Measurements from ENCODE around the gene GADL1.

The GADL1 gene

DNA sequence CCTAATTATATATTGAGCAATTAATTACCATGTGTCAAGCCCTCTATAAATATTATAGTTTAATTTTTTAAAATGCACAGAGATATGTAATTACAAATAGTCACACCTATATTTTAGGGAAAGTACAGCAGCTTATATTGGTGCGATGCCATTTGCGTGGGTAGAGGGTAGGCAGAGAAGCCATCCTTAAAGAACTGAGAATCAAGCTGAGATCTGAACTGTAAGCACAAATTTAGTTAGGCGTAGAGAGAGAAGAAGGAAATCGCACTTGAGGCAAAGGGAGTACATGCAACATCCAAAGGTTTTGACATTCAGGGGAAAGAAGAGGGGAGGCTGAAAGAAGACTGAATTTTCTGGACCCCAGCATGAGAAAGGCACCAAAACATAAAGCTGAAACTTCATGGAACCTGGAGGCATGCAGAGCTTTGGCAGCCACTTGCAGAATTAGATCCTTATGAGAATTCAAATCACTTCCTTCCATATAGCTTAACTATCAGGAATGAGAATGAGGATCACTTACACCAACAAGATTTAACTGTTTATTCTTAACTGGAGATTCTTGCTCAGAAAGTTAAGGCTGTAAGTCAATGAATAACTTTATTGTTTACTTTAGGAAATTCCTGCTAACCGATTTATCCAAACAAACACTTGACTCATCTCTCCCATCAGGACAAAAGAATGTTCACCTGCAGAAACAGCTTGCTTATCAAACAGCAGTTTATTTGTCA, 173.7 kb downstream of the GADL1 start:
- H3K9me3 Mint-ChIP-seq, result peaks cover 14% of the 10 kb centered on the region
- no peaks in the 10 kb centered on the region for H3K36me3 Mint-ChIP-seq (ENCODE audit: low read depth)
- DNase-seq (no peak), ATAC-seq (no peak)
- H3K4me3 Mint-ChIP-seq, result no peak overlapping the region
- no peak overlapping the region for H3K27ac Mint-ChIP-seq
- peaks cover 4% of the 10 kb centered on the region for H3K4me1 Mint-ChIP-seq
- H3K27me3 Mint-ChIP-seq, result no peaks in the 10 kb centered on the region

DNA sequence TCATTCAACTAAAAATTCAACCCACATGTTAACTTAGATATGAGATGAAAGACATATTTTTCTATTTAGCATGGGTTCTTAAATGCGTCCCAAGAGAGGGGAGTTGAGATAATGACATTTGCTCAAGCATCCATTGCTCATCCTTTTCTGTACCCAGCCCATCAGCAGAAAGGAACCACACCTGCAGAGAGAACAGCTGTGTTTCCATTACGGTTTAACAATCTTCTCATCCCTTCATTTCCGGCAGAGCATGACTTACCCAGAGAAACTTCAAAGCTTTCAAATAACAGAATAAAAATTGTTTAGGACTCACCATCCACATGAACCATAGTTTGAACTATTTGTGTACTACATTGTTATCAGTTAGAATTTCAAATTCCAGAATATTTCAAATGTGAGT, 174.9 kb downstream of the GADL1 start:
- Mint-ChIP-seq H3K36me3 (ENCODE audit: low read depth) (no peaks in the 10 kb centered on the region), H3K27ac (no peak overlapping the region), H3K4me1 (no peaks in the 10 kb centered on the region), H3K9me3 (peaks cover 3% of the 10 kb centered on the region), H3K4me3 (no peak overlapping the region), H3K27me3 (no peaks in the 10 kb centered on the region)
- no peak for ATAC-seq
- no peak for DNase-seq

DNA sequence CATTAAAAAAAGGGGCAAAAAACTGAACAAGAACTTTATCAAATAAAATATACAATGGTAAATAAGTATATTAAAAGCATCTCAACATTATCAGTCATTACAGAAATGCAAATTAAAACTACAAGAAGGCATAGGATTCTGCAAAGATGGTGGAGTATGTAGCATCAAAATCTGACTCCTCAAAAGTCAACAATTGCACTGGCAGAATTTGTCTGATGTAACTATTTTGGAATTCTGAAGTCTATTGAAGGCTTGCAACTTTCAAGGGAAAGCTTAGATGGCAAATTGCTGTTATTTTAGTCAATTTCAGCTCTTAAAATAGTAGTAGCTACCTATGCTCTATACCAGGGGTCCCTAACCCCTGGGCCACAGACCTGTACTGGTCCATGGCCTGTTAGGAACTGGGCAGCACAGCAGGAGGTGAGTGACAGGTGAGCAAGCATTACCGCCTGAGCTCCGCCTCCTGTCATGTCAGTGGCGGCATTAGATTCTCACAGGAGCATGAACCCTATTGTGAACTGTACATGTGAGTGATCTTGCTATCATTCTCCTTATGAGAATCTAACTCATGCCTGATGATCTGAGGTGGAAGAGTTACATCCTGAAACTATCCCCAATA, 180.5 kb downstream of the GADL1 start:
- Mint-ChIP-seq H3K9me3 (no peaks in the 10 kb centered on the region), H3K4me3 (no peak overlapping the region), H3K4me1 (peaks cover 8% of the 10 kb centered on the region), H3K27me3 (no peaks in the 10 kb centered on the region), H3K27ac (no peak overlapping the region), H3K36me3 (ENCODE audit: low read depth) (no peaks in the 10 kb centered on the region)
- ATAC-seq (no peak), DNase-seq (no peak)

- Mint-ChIP-seq H3K4me1 (peaks cover 15% of the 10 kb centered on the region), H3K27ac (no peak overlapping the region), H3K27me3 (no peaks in the 10 kb centered on the region), H3K36me3 (ENCODE audit: low read depth) (no peaks in the 10 kb centered on the region), H3K4me3 (no peak overlapping the region), H3K9me3 (no peaks in the 10 kb centered on the region)
- ATAC-seq (no peak), DNase-seq (no peak)
Measured at GRCh38 chr3:30712991-30713390, 181.5 kb downstream of the GADL1 start.

- H3K4me3 Mint-ChIP-seq, result no peak overlapping the region
Measured at GRCh38 chr3:30711867-30712266, 182.6 kb downstream of the GADL1 start.

DNA sequence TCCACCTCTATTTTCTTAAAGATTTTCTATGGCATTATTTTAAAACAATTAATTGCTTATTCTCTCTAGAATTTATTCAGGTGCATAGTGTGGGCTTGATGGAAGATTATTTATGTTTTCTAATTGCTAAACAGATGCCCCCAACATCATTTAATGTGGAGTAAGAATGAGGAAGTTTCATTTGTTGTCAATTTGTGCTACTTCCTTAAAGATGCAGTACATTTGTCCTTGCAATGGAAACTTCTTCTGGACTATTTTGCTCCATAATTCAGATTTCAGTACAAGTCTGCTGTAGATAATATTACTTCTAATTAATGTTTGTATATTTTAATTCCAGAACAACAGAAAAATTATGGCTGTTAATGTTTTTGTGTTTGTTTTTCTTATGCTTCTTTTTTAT, 183.3 kb downstream of the GADL1 start:
- H3K9me3 Mint-ChIP-seq, result peaks cover 7% of the 10 kb centered on the region
- H3K27me3 Mint-ChIP-seq, result no peaks in the 10 kb centered on the region
- H3K36me3 Mint-ChIP-seq (ENCODE audit: low read depth), result peaks cover 3% of the 10 kb centered on the region
- DNase-seq (no peak), ATAC-seq (no peak)
- H3K4me3 Mint-ChIP-seq, result no peak overlapping the region
- no peak overlapping the region for H3K27ac Mint-ChIP-seq
- H3K4me1 Mint-ChIP-seq, result peaks cover 15% of the 10 kb centered on the region

More at GRCh38 chr3:30711867-30712266, 182.6 kb downstream of the GADL1 start:
- Mint-ChIP-seq H3K4me1 (peaks cover 15% of the 10 kb centered on the region), H3K27me3 (no peaks in the 10 kb centered on the region), H3K27ac (no peak overlapping the region), H3K36me3 (ENCODE audit: low read depth) (no peaks in the 10 kb centered on the region), H3K9me3 (peaks cover 4% of the 10 kb centered on the region)
- ATAC-seq (no peak), DNase-seq (no peak)

GRCh38 chr3:30710017-30710416, 184.4 kb downstream of the GADL1 start:
- Mint-ChIP-seq H3K4me3 (no peak overlapping the region), H3K9me3 (peaks cover 7% of the 10 kb centered on the region), H3K27ac (no peak overlapping the region), H3K27me3 (no peaks in the 10 kb centered on the region), H3K4me1 (peaks cover 15% of the 10 kb centered on the region), H3K36me3 (ENCODE audit: low read depth) (peaks cover 3% of the 10 kb centered on the region)
- ATAC-seq (no peak), DNase-seq (no peak)

GRCh38 chr3:30708472-30708871, 186.0 kb downstream of the GADL1 start:
- Mint-ChIP-seq H3K36me3 (ENCODE audit: low read depth) (peaks cover 5% of the 10 kb centered on the region), H3K27me3 (no peaks in the 10 kb centered on the region), H3K27ac (no peak overlapping the region), H3K4me3 (no peak overlapping the region), H3K4me1 (peaks cover 15% of the 10 kb centered on the region), H3K9me3 (peaks cover 7% of the 10 kb centered on the region)
- DNase-seq, result no peak
- no peak for ATAC-seq

GRCh38 chr3:30707825-30708224, 186.6 kb downstream of the GADL1 start:
- H3K9me3 Mint-ChIP-seq, result peaks cover 7% of the 10 kb centered on the region
- peaks cover 15% of the 10 kb centered on the region for H3K4me1 Mint-ChIP-seq
- DNase-seq (no peak), ATAC-seq (no peak)
- no peak overlapping the region for H3K27ac Mint-ChIP-seq
- no peaks in the 10 kb centered on the region for H3K27me3 Mint-ChIP-seq
- H3K36me3 Mint-ChIP-seq (ENCODE audit: low read depth), result peaks cover 6% of the 10 kb centered on the region
- H3K4me3 Mint-ChIP-seq, result no peak overlapping the region

- H3K4me3 Mint-ChIP-seq, result no peak overlapping the region
- no peak for DNase-seq
- H3K9me3 Mint-ChIP-seq, result peaks cover 7% of the 10 kb centered on the region
- no peak overlapping the region for H3K27ac Mint-ChIP-seq
- peaks cover 12% of the 10 kb centered on the region for H3K36me3 Mint-ChIP-seq (ENCODE audit: low read depth)
- no peak for ATAC-seq
- no peaks in the 10 kb centered on the region for H3K27me3 Mint-ChIP-seq
- peaks cover 10% of the 10 kb centered on the region for H3K4me1 Mint-ChIP-seq
Measured at GRCh38 chr3:30704931-30705890, 189.2 kb downstream of the GADL1 start.

DNA sequence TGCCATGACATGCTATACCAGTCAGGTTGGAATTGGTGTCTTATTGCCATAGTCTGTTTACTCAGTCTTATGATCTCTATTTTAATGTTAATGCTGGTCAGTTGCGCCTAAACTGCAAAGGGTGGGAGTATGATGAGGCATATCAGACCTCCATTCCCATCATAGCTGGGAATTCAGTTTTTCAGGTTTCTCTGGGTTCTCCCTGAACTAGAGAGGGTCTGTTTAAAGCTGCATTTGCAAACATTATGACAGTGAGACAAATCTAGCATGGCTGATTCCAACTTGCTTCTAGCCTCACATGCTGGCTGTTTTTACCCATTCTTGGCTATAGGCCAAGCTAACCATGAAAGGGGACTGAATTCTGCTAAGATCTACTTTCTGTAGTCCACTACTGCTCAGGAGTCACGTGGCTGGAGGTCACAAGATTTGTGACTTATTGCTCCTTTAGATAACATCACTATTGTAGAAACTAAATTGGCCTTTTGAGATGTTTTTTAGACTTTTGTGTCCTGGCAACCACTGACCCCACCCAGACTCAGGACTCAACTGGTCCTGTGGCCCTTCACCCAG, 191.5 kb downstream of the GADL1 start:
- Mint-ChIP-seq H3K27ac (no peak overlapping the region), H3K27me3 (no peaks in the 10 kb centered on the region), H3K4me1 (no peaks in the 10 kb centered on the region), H3K4me3 (no peak overlapping the region), H3K9me3 (peaks cover 7% of the 10 kb centered on the region), H3K36me3 (ENCODE audit: low read depth) (peaks cover 30% of the 10 kb centered on the region)
- ATAC-seq (no peak), DNase-seq (no peak)

DNA sequence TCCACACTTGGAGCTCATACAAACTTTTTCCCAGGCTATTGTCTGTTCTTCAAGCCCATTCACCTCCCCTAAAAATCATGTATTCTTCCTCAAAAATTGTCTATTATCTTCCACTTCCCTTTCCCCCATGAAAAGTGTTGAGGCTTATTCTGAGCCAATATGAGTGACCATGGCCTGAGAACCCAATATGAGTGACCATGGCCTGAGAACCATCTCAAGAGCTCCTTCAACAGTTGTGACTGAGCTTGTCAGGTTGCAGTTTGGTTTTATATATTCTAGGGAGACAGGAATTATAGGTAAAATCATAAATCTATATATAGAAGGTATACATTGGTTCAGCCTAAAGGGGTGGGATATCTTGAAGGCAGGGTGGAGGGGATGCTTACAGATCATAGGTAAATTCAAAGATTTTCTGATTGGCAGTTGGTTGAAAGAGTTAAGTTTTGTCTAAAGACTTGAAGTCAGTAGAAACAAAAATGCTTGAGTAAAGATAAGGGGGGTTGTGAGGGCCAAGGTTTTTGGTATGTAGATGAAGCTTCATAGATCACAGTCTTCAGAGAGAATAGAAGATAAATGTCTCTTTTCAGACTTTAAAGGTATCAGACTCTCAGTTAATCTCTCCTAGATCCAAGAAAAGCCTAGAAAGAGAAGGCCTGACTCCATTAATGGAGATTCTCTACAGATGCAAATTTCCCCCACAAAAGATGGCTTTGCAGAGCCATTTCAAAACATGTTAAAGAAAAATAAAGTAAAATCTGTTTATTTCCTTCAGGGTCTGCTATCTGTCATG, 192.2 kb downstream of the GADL1 start:
- H3K27ac Mint-ChIP-seq, result no peak overlapping the region
- ATAC-seq (no peak), DNase-seq (no peak)
- H3K4me1 Mint-ChIP-seq, result no peaks in the 10 kb centered on the region
- no peaks in the 10 kb centered on the region for H3K27me3 Mint-ChIP-seq
- no peak overlapping the region for H3K4me3 Mint-ChIP-seq
- H3K36me3 Mint-ChIP-seq (ENCODE audit: low read depth), result peaks cover 36% of the 10 kb centered on the region
- H3K9me3 Mint-ChIP-seq, result peaks cover 7% of the 10 kb centered on the region

DNA sequence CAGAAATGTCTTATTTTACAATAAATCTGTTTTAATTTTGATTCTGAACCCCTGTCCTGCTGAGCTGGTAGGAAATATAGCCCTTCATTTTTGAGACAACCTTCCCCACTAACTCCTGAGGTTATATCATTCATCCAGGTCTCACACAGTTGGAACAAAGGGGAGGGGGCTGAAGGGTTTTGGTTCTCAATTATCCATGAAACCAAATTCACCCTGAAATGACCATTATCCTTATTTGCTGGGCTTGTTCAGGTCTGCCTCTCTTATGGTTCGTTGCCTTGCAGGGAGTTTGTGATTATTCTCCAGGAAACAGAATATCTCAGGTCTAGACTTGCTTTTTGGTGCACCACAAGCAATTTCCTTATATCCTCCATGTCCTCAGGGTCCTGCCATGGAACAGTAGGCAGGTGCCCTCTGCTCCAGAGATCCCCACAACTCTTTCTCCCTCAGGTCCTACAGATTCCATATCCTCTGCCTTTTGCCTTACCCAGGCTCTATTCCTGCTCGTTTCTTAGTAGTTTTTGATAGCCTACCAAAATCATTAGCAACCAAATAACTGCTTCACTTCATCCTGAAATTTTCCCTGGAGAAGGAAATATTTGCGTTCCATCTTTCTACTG, 193.6 kb downstream of the GADL1 start:
- no peak for ATAC-seq
- no peaks in the 10 kb centered on the region for H3K27me3 Mint-ChIP-seq
- no peak for DNase-seq
- peaks cover 45% of the 10 kb centered on the region for H3K36me3 Mint-ChIP-seq (ENCODE audit: low read depth)
- no peaks in the 10 kb centered on the region for H3K9me3 Mint-ChIP-seq
- H3K4me1 Mint-ChIP-seq, result peaks cover 6% of the 10 kb centered on the region
- no peak overlapping the region for H3K4me3 Mint-ChIP-seq
- no peak overlapping the region for H3K27ac Mint-ChIP-seq

Data from activated naive CD8-positive, alpha-beta T cell treated with anti-CD3 and anti-CD28 coated beads, Interleukin-2, amount 50 U/mL, for 24 hours (primary cell).